ENCODE results near the gene P2RX1. TPM values are rescaled to one million over a fixed set of nuclear protein-coding genes. Genes with fewer than 3 reads are reported as not detected.

P2RX1 gene
- polyA plus RNA-seq, 3 donors = 22.9 to 117 (median 33.8) TPM

DNA sequence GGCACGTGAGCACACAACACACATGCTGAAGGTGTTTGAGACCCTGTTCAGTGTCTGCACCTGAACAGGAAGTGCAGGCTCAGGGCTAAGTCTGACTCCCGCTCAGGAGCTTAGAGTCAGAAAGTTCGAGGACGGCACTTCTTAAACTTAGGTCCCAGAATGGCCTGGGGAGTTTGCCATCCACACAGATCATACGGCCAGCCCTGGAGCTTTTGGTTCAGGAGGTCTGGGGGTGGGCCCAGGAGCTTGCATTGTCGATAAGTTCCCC, 19.4 kb downstream of the P2RX1 start:
- H3K36me3 ChIP-seq (replicated peaks in 1 of 2; ENCODE audit: control insufficient read depth in 1 of 2, insufficient read depth in 2 of 2, low read length in 2 of 2) = peaks cover 35 to 57% of the 10 kb centered on the region in 2 donors

GRCh38 chr17:3896108-3896967, 19.9 kb downstream of the P2RX1 start:
- Histone ChIP-seq H3K4me1 (ENCODE audit: control insufficient read depth in 1 of 2, insufficient read depth in 2 of 2, low read length in 2 of 2) (peaks cover 38 to 48% of the 10 kb centered on the region in 2 donors), H4K20me1 (ENCODE audit: insufficient read depth, low read length) (no peaks in the 10 kb centered on the region), H3K9me3 (replicated peaks in 1 of 2; ENCODE audit: control insufficient read depth in 1 of 2, insufficient read depth in 1 of 2, low read length in 2 of 2) (no peaks in the 10 kb centered on the region), H3K4me3 (replicated peaks in 1 of 3; ENCODE audit: low read depth in 2 of 3, low read length in 3 of 3) (no peak overlapping the region), H3K36me3 (replicated peaks in 1 of 2; ENCODE audit: control insufficient read depth in 1 of 2, insufficient read depth in 2 of 2, low read length in 2 of 2) (peaks cover 30 to 51% of the 10 kb centered on the region in 2 donors), H3K9ac (ENCODE audit: insufficient read depth, low read length, poor library complexity, severe bottlenecking) (no peak overlapping the region), H3K27me3 (ENCODE audit: control insufficient read depth in 2 of 2, insufficient read depth in 2 of 2, low read length in 2 of 2) (no peaks in the 10 kb centered on the region), H3K79me2 (ENCODE audit: insufficient read depth, low read length) (no peaks in the 10 kb centered on the region), H2AFZ (ENCODE audit: insufficient read depth, low read depth, low read length, poor library complexity, severe bottlenecking) (no peak overlapping the region), H3K27ac (ENCODE audit: low read depth in 1 of 2, low read length in 2 of 2) (no peak overlapping the region), H3K4me2 (replicated peaks; ENCODE audit: extremely low read depth, low read length, poor library complexity, severe bottlenecking) (no peak overlapping the region)
- Mint-ChIP-seq H3K9me3 (no peaks in the 10 kb centered on the region), H3K4me1 (peaks cover 35% of the 10 kb centered on the region), H3K27ac (peak overlapping the region in 2 of 7 donors; percentile 6 to 57), H3K4me3 (no peak overlapping the region), H3K36me3 (peaks cover 33 to 54% of the 10 kb centered on the region in 2 donors), H3K27me3 (ENCODE audit: low read depth in 3 of 3) (peaks cover 5 to 7% (median 6%) of the 10 kb centered on the region in 3 donors)
- no peak for DNase-seq
- WGBS (ENCODE audit: insufficient coverage) = 83% methylated on average over 7 of the region's 15 CpGs
- intact Hi-C loops (cut with micrococcal nuclease) = no loop called here
- TF ChIP-seq, protein P1, sequence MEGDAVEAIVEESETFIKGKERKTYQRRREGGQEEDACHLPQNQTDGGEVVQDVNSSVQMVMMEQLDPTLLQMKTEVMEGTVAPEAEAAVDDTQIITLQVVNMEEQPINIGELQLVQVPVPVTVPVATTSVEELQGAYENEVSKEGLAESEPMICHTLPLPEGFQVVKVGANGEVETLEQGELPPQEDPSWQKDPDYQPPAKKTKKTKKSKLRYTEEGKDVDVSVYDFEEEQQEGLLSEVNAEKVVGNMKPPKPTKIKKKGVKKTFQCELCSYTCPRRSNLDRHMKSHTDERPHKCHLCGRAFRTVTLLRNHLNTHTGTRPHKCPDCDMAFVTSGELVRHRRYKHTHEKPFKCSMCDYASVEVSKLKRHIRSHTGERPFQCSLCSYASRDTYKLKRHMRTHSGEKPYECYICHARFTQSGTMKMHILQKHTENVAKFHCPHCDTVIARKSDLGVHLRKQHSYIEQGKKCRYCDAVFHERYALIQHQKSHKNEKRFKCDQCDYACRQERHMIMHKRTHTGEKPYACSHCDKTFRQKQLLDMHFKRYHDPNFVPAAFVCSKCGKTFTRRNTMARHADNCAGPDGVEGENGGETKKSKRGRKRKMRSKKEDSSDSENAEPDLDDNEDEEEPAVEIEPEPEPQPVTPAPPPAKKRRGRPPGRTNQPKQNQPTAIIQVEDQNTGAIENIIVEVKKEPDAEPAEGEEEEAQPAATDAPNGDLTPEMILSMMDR (IDR thresholded peaks at IDR 0.05) = no peak

More for the DNA sequence above, 19.4 kb downstream of the P2RX1 start:
- no peaks in the 10 kb centered on the region for H3K9me3 ChIP-seq (replicated peaks in 1 of 2; ENCODE audit: control insufficient read depth in 1 of 2, insufficient read depth in 1 of 2, low read length in 2 of 2)
- Mint-ChIP-seq H3K27me3 (ENCODE audit: low read depth in 3 of 3) (peaks cover 1 to 3% (median 2%) of the 10 kb centered on the region in 3 donors), H3K36me3 (peaks cover 33 to 60% of the 10 kb centered on the region in 2 donors), H3K4me3 (no peak overlapping the region), H3K4me1 (peaks cover 29% of the 10 kb centered on the region), H3K9me3 (no peaks in the 10 kb centered on the region), H3K27ac (no peak overlapping the region)
- no peaks in the 10 kb centered on the region for H4K20me1 ChIP-seq (ENCODE audit: insufficient read depth, low read length)
- H3K27ac ChIP-seq (ENCODE audit: low read depth in 1 of 2, low read length in 2 of 2) = no peak overlapping the region
- H3K4me2 ChIP-seq (replicated peaks; ENCODE audit: extremely low read depth, low read length, poor library complexity, severe bottlenecking) = no peak overlapping the region
- peaks cover 32 to 43% of the 10 kb centered on the region in 2 donors for H3K4me1 ChIP-seq (ENCODE audit: control insufficient read depth in 1 of 2, insufficient read depth in 2 of 2, low read length in 2 of 2)
- no peak overlapping the region for H3K9ac ChIP-seq (ENCODE audit: insufficient read depth, low read length, poor library complexity, severe bottlenecking)
- no peak for DNase-seq
- intact Hi-C loops (cut with micrococcal nuclease) = no loop called here
- H3K4me3 ChIP-seq (replicated peaks in 1 of 3; ENCODE audit: low read depth in 2 of 3, low read length in 3 of 3) = no peak overlapping the region
- no peaks in the 10 kb centered on the region for H3K79me2 ChIP-seq (ENCODE audit: insufficient read depth, low read length)
- TF ChIP-seq, protein P1 (IDR thresholded peaks at IDR 0.05) = no peak
- H3K27me3 ChIP-seq (ENCODE audit: control insufficient read depth in 2 of 2, insufficient read depth in 2 of 2, low read length in 2 of 2) = no peaks in the 10 kb centered on the region
- H2AFZ ChIP-seq (ENCODE audit: insufficient read depth, low read depth, low read length, poor library complexity, severe bottlenecking) = no peak overlapping the region
- 97% methylated on average over 6 of the region's 6 CpGs for WGBS (ENCODE audit: insufficient coverage)

Measured in CD14-positive monocyte (primary cell).